HEK293 (cell line): ENCODE data around the gene RASAL2.

ENCODE experiments used
- CTCF ChIA-PET: fragments of 350-600 bp; formaldehyde crosslinking; extraction: SDS; loops from one replicate; lab custom pipeline; 2021; ENCODE audit warnings: antibody characterized with exemption; lab: Yijun Ruan, JAX
- POLR2A ChIA-PET: fragments of 300-600 bp; formaldehyde crosslinking; extraction: SDS; loops from one replicate; lab custom pipeline; 2020; ENCODE audit warnings: antibody characterized with exemption, inconsistent platforms; lab: Yijun Ruan, JAX
- H3K27ac ChIP-seq: fragments of 200-500 bp; sonication (Bioruptor generic); 2 replicates; pipeline ENCODE4 v1.5.1; 2014; ENCODE audit warnings: low read depth, low read length, control low read depth, inconsistent platforms; ENCODE audit errors: extremely low read depth
- H3K36me3 ChIP-seq, 2 experiments: fragments of 200-500 bp in 1 of 2; sonication (Bioruptor generic) in 1 of 2; 1 replicate in 1 of 2; 2 replicates in 1 of 2; pipeline ENCODE4 v1.5.1; 2014 to 2017; ENCODE audit warnings: inconsistent platforms in 2 of 2, low read length in 2 of 2; ENCODE audit not compliant: control insufficient read depth in 2 of 2, insufficient read depth in 1 of 2
- H3K4me1 ChIP-seq: fragments of 200-500 bp; sonication (Bioruptor generic); 2 replicates; pipeline ENCODE4 v1.5.1; 2014; ENCODE audit warnings: mild to moderate bottlenecking, low read length, inconsistent platforms; ENCODE audit not compliant: control insufficient read depth, insufficient read depth
- H3K4me3 ChIP-seq: 2 replicates; pipeline ENCODE4 v1.5.1; 2011; ENCODE audit warnings: low read depth, mild to moderate bottlenecking, control low read depth, low read length, moderate library complexity
- H3K9me3 ChIP-seq: fragments of 200-500 bp; sonication (Bioruptor generic); 2 replicates; pipeline ENCODE4 v1.5.1; 2014; ENCODE audit warnings: low read depth, low read length, inconsistent platforms; ENCODE audit not compliant: control insufficient read depth, insufficient read depth
- GLI2 ChIP-seq: fragments of 450-650 bp; formaldehyde crosslinking; IDR thresholded peaks from 2 replicates; pipeline ENCODE4; 2017; ENCODE audit warnings: missing biosample characterization, missing genetic modification characterization, low read depth, borderline replicate concordance
- OSR2 ChIP-seq: fragments of 450-650 bp; formaldehyde crosslinking; IDR thresholded peaks from 2 replicates; pipeline ENCODE4 v1.5.1; 2016; ENCODE audit warnings: missing biosample characterization, missing genetic modification characterization
- OVOL3 ChIP-seq: fragments of 450-650 bp; formaldehyde crosslinking; IDR thresholded peaks from 2 replicates; pipeline ENCODE4 v1.5.1; 2016; ENCODE audit warnings: missing biosample characterization, missing genetic modification characterization
- PATZ1 ChIP-seq: fragments of 450-650 bp; formaldehyde crosslinking; IDR thresholded peaks from 2 replicates; pipeline ENCODE4 v1.5.1; 2016; ENCODE audit warnings: missing biosample characterization, missing genetic modification characterization
- PRDM10 ChIP-seq: fragments of 450-650 bp; formaldehyde crosslinking; IDR thresholded peaks from 2 replicates; pipeline ENCODE4 v1.5.1; 2016; ENCODE audit warnings: missing biosample characterization, missing genetic modification characterization
- SP2 ChIP-seq: fragments of 450-650 bp; formaldehyde crosslinking; IDR thresholded peaks from 2 replicates; pipeline ENCODE4 v1.5.1; 2016; ENCODE audit warnings: missing biosample characterization, missing genetic modification characterization
- ZEB2 ChIP-seq: fragments of 450-650 bp; formaldehyde crosslinking; IDR thresholded peaks from 2 replicates; pipeline ENCODE4 v1.5.1; 2016; ENCODE audit warnings: missing biosample characterization, missing genetic modification characterization
- ZFP69B ChIP-seq: fragments of 450-650 bp; formaldehyde crosslinking; IDR thresholded peaks from 2 replicates; pipeline ENCODE4 v1.5.1; 2016; ENCODE audit warnings: missing biosample characterization, missing genetic modification characterization
- ZNF112 ChIP-seq: fragments of 450-650 bp; formaldehyde crosslinking; IDR thresholded peaks from 2 replicates; pipeline ENCODE4 v1.5.0; 2017; ENCODE audit warnings: missing biosample characterization, missing genetic modification characterization
- ZNF155 ChIP-seq: fragments of 450-650 bp; formaldehyde crosslinking; IDR thresholded peaks from 2 replicates; pipeline ENCODE4 v1.5.1; 2016; ENCODE audit warnings: missing biosample characterization, missing genetic modification characterization
- ZNF16 ChIP-seq: fragments of 450-650 bp; formaldehyde crosslinking; IDR thresholded peaks from 2 replicates; pipeline ENCODE4 v1.5.1; 2016; ENCODE audit warnings: low read depth, missing biosample characterization, missing genetic modification characterization
- ZNF169 ChIP-seq: fragments of 450-650 bp; formaldehyde crosslinking; IDR thresholded peaks from 2 replicates; pipeline ENCODE4 v1.5.1; 2016; ENCODE audit warnings: missing biosample characterization, missing genetic modification characterization
- ZNF211 ChIP-seq: fragments of 450-650 bp; formaldehyde crosslinking; IDR thresholded peaks from 2 replicates; pipeline ENCODE4 v1.5.1; 2016; ENCODE audit warnings: low read depth, missing biosample characterization, missing genetic modification characterization
- ZNF23 ChIP-seq: fragments of 450-650 bp; formaldehyde crosslinking; IDR thresholded peaks from 2 replicates; pipeline ENCODE4 v1.5.1; 2016; ENCODE audit warnings: missing biosample characterization, missing genetic modification characterization, borderline replicate concordance
- ZNF274 ChIP-seq, 2 experiments: fragments of 200-500 bp in 1 of 2; fragments of 450-650 bp in 1 of 2; sonication (Bioruptor generic) in 1 of 2; formaldehyde crosslinking in 1 of 2; IDR thresholded peaks; 2 replicates each; pipeline versions ENCODE4 v1.5.1 to v1.6.1; 2014 to 2016; ENCODE audit warnings: borderline replicate concordance in 1 of 2, inconsistent platforms in 1 of 2, low read length in 1 of 2, missing biosample characterization in 1 of 2, missing genetic modification characterization in 1 of 2
- ZNF324 ChIP-seq: fragments of 450-650 bp; formaldehyde crosslinking; IDR thresholded peaks from 2 replicates; pipeline ENCODE4 v1.5.1; 2016; ENCODE audit warnings: missing biosample characterization, missing genetic modification characterization
- ZNF404 ChIP-seq: fragments of 450-650 bp; formaldehyde crosslinking; IDR thresholded peaks from 2 replicates; pipeline ENCODE4 v1.5.1; 2017; ENCODE audit warnings: missing biosample characterization, missing genetic modification characterization
- ZNF473 ChIP-seq: fragments of 450-650 bp; formaldehyde crosslinking; IDR thresholded peaks from 2 replicates; pipeline ENCODE4 v1.5.1; 2017; ENCODE audit warnings: missing biosample characterization, missing genetic modification characterization
- ZNF48 ChIP-seq: fragments of 450-650 bp; formaldehyde crosslinking; IDR thresholded peaks from 2 replicates; pipeline ENCODE4 v1.5.1; 2016; ENCODE audit warnings: missing biosample characterization, missing genetic modification characterization
- ZNF501 ChIP-seq: fragments of 450-650 bp; formaldehyde crosslinking; IDR thresholded peaks from 2 replicates; pipeline ENCODE4 v1.5.1; 2016; ENCODE audit warnings: missing biosample characterization, missing genetic modification characterization
- ZNF514 ChIP-seq: fragments of 450-650 bp; formaldehyde crosslinking; IDR thresholded peaks from 2 replicates; pipeline ENCODE4 v1.5.1; 2016; ENCODE audit warnings: missing biosample characterization, missing genetic modification characterization
- ZNF623 ChIP-seq: fragments of 450-650 bp; formaldehyde crosslinking; IDR thresholded peaks from 2 replicates; pipeline ENCODE4 v1.5.1; 2016; ENCODE audit warnings: missing biosample characterization, missing genetic modification characterization
- ZNF624 ChIP-seq: fragments of 450-650 bp; formaldehyde crosslinking; IDR thresholded peaks from 2 replicates; pipeline ENCODE4 v1.5.1; 2017; ENCODE audit warnings: missing biosample characterization, missing genetic modification characterization
- ZNF629 ChIP-seq: fragments of 450-650 bp; formaldehyde crosslinking; IDR thresholded peaks from 2 replicates; pipeline ENCODE4 v1.5.1; 2017; ENCODE audit warnings: missing biosample characterization, missing genetic modification characterization
- ZNF658 ChIP-seq: fragments of 450-650 bp; formaldehyde crosslinking; IDR thresholded peaks from 2 replicates; pipeline ENCODE4; 2016; ENCODE audit warnings: missing biosample characterization, missing genetic modification characterization
- ZNF76 ChIP-seq: fragments of 450-650 bp; formaldehyde crosslinking; IDR thresholded peaks from 2 replicates; pipeline ENCODE4; 2016; ENCODE audit warnings: low read depth, missing biosample characterization, missing genetic modification characterization, borderline replicate concordance
- ZNF777 ChIP-seq: fragments of 450-650 bp; formaldehyde crosslinking; IDR thresholded peaks from 2 replicates; pipeline ENCODE4 v1.5.1; 2017; ENCODE audit warnings: missing biosample characterization, missing genetic modification characterization, borderline replicate concordance
- TF ChIP-seq, protein P1 (sequence below): fragments of 450-650 bp; formaldehyde crosslinking; IDR thresholded peaks from 2 replicates; pipeline ENCODE4 v1.5.1; 2016; ENCODE audit warnings: missing biosample characterization, missing genetic modification characterization
- TF ChIP-seq, protein P2 (sequence below): fragments of 450-650 bp; IDR thresholded peaks from 2 replicates; pipeline ENCODE4 v1.5.1; 2018; ENCODE audit warnings: missing biosample characterization, mild to moderate bottlenecking, missing genetic modification characterization

RASAL2 gene

GRCh38 chr1:178506177-178506576 lies 412.3 kb downstream of the RASAL2 start:
- POLR2A ChIA-PET: no interaction called here
- CTCF ChIA-PET: interaction anchor here (1.4 kb wide), 1 partner anchor 27 kb away, joined by 6 read pairs; no protein-coding TSS in a partner anchor

DNA sequence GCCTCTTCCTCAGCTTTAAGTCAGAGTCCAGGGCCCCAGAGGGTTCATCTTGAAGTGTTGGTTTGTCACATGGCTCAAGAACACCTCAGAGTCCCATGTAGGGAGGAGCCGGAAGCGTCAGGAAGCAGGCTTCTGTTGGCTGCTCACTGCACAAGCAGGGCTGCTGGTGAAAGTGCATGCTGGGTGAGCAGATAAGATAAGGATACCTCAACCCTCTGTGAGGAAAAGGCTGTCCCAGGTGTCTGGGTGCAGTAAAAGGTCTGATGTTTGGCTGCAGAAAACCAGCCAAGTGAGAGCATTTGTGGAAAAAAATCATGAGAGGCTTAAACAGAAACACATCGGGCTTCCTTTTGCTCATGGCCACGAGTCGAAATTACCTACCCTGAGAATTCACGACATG lies 412.8 kb downstream of the RASAL2 start:
- no peaks in the 10 kb centered on the region for H3K4me1 ChIP-seq
- H3K9me3 ChIP-seq: no peaks in the 10 kb centered on the region
- no peak overlapping the region for H3K27ac ChIP-seq
- H3K36me3 ChIP-seq: no peaks in the 10 kb centered on the region
- no peak overlapping the region for H3K4me3 ChIP-seq
- ChIA-PET POLR2A (no interaction called here), CTCF (interaction anchor here (1.0 to 1.5 kb wide), 2 partner anchors 8 to 25 kb away, joined by 3 to 6 read pairs; no protein-coding TSS in a partner anchor)
- TF ChIP-seq ZNF777 (tag by site-specific recombination) (no peak), ZNF514 (no peak), OVOL3 (tag by site-specific recombination) (no peak), GLI2 (no peak), ZNF274 (IDR thresholded peaks at IDR 0.05; ENCODE audit: low read length) (no peak), ZNF274 (tag by site-specific recombination; IDR thresholded peaks at IDR 0.05; ENCODE audit: borderline replicate concordance) (no peak), ZNF473 (tag by site-specific recombination) (no peak), ZNF169 (tag by site-specific recombination) (no peak), PRDM10 (tag by site-specific recombination) (no peak), SP2 (tag by site-specific recombination) (no peak), ZFP69B (tag by site-specific recombination) (no peak)
- TF ChIP-seq, protein P1, sequence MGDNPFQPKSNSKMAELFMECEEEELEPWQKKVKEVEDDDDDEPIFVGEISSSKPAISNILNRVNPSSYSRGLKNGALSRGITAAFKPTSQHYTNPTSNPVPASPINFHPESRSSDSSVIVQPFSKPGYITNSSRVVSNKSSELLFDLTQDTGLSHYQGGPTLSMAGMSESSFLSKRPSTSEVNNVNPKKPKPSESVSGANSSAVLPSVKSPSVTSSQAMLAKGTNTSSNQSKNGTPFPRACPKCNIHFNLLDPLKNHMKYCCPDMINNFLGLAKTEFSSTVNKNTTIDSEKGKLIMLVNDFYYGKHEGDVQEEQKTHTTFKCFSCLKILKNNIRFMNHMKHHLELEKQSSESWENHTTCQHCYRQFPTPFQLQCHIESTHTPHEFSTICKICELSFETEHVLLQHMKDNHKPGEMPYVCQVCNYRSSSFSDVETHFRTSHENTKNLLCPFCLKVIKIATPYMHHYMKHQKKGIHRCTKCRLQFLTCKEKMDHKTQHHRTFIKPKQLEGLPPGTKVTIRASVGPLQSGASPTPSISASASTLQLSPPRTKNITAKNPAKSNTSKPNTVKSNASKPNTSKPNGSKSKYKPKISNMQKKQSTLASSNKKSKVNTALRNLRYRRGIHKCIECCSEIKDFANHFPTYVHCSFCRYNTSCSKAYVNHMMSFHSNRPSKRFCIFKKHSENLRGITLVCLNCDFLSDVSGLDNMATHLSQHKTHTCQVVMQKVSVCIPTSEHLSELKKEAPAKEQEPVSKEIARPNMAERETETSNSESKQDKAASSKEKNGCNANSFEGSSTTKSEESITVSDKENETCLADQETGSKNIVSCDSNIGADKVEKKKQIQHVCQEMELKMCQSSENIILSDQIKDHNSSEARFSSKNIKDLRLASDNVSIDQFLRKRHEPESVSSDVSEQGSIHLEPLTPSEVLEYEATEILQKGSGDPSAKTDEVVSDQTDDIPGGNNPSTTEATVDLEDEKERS (tag by site-specific recombination): no peak

More at GRCh38 chr1:178506177-178506576, 412.3 kb downstream of the RASAL2 start:
- Histone ChIP-seq H3K9me3 (no peaks in the 10 kb centered on the region), H3K36me3 (no peaks in the 10 kb centered on the region), H3K27ac (no peak overlapping the region), H3K4me1 (no peaks in the 10 kb centered on the region), H3K4me3 (no peak overlapping the region)
- TF ChIP-seq ZNF624 (tag by site-specific recombination) (no peak), ZEB2 (tag by site-specific recombination) (no peak), PATZ1 (tag by site-specific recombination) (no peak), ZNF76 (tag by site-specific recombination) (no peak), OSR2 (no peak), ZNF112 (tag by site-specific recombination) (no peak), ZNF48 (tag by site-specific recombination) (no peak), ZNF658 (tag by site-specific recombination) (no peak), ZNF155 (tag by site-specific recombination) (no peak), ZNF211 (tag by site-specific recombination) (no peak), ZNF404 (tag by site-specific recombination) (no peak), ZNF623 (tag by site-specific recombination) (no peak), ZNF169 (tag by site-specific recombination) (no peak), ZNF501 (no peak), ZNF23 (tag by site-specific recombination) (no peak), ZNF16 (tag by site-specific recombination) (no peak), ZNF629 (tag by site-specific recombination) (no peak), ZNF324 (tag by site-specific recombination) (no peak)
- TF ChIP-seq, protein P2, sequence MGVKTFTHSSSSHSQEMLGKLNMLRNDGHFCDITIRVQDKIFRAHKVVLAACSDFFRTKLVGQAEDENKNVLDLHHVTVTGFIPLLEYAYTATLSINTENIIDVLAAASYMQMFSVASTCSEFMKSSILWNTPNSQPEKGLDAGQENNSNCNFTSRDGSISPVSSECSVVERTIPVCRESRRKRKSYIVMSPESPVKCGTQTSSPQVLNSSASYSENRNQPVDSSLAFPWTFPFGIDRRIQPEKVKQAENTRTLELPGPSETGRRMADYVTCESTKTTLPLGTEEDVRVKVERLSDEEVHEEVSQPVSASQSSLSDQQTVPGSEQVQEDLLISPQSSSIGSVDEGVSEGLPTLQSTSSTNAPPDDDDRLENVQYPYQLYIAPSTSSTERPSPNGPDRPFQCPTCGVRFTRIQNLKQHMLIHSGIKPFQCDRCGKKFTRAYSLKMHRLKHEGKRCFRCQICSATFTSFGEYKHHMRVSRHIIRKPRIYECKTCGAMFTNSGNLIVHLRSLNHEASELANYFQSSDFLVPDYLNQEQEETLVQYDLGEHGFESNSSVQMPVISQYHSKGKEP: no peak
